ENCODE measurements around the gene TRIM14. TPM values are rescaled to one million over a fixed set of nuclear protein-coding genes. Genes with fewer than 3 reads are reported as not detected.

TRIM14 gene
- total RNA-seq, 1 experiment from 2014 or later: 11.9 TPM

GRCh38 chr9:98127226-98127625 lies 8.2 kb upstream of the TRIM14 start:
- no peak for ATAC-seq
- no peaks in the 10 kb centered on the region for H3K9me3 Mint-ChIP-seq
- no peak overlapping the region for H3K4me3 Mint-ChIP-seq
- no peak for DNase-seq (ENCODE audit: low spot score)
- TF ChIP-seq, protein P1, sequence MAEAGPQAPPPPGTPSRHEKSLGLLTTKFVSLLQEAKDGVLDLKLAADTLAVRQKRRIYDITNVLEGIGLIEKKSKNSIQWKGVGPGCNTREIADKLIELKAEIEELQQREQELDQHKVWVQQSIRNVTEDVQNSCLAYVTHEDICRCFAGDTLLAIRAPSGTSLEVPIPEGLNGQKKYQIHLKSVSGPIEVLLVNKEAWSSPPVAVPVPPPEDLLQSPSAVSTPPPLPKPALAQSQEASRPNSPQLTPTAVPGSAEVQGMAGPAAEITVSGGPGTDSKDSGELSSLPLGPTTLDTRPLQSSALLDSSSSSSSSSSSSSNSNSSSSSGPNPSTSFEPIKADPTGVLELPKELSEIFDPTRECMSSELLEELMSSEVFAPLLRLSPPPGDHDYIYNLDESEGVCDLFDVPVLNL (CRISPR knock-in tag; IDR thresholded peaks at IDR 0.05; ENCODE audit: borderline replicate concordance, low read depth): no peak
- no peak for TF ChIP-seq ZNF671 (CRISPR knock-in tag; IDR thresholded peaks at IDR 0.05)
- TF ChIP-seq USF1 (CRISPR knock-in tag; IDR thresholded peaks at IDR 0.05): no peak
- TF ChIP-seq ZNF317 (CRISPR knock-in tag; IDR thresholded peaks at IDR 0.05; ENCODE audit: borderline replicate concordance, low read depth): no peak
- TF ChIP-seq CREB1 (CRISPR knock-in tag; IDR thresholded peaks at IDR 0.05): no peak
- no peak for TF ChIP-seq TCF7 (CRISPR knock-in tag; IDR thresholded peaks at IDR 0.05; ENCODE audit: low read depth)
- TF ChIP-seq ELF4 (CRISPR knock-in tag; IDR thresholded peaks at IDR 0.05; ENCODE audit: low read depth): no peak
- no peak for TF ChIP-seq RORB (CRISPR knock-in tag; IDR thresholded peaks at IDR 0.05)
- TF ChIP-seq ZNF263 (CRISPR knock-in tag; IDR thresholded peaks at IDR 0.05; ENCODE audit: low read depth): no peak
- no peak for TF ChIP-seq RELA (CRISPR knock-in tag; IDR thresholded peaks at IDR 0.05; ENCODE audit: borderline replicate concordance)
- no peak for TF ChIP-seq SOX15 (CRISPR knock-in tag; IDR thresholded peaks at IDR 0.05)
- no peak for TF ChIP-seq CREM (CRISPR knock-in tag; IDR thresholded peaks at IDR 0.05)
- TF ChIP-seq, protein P2, sequence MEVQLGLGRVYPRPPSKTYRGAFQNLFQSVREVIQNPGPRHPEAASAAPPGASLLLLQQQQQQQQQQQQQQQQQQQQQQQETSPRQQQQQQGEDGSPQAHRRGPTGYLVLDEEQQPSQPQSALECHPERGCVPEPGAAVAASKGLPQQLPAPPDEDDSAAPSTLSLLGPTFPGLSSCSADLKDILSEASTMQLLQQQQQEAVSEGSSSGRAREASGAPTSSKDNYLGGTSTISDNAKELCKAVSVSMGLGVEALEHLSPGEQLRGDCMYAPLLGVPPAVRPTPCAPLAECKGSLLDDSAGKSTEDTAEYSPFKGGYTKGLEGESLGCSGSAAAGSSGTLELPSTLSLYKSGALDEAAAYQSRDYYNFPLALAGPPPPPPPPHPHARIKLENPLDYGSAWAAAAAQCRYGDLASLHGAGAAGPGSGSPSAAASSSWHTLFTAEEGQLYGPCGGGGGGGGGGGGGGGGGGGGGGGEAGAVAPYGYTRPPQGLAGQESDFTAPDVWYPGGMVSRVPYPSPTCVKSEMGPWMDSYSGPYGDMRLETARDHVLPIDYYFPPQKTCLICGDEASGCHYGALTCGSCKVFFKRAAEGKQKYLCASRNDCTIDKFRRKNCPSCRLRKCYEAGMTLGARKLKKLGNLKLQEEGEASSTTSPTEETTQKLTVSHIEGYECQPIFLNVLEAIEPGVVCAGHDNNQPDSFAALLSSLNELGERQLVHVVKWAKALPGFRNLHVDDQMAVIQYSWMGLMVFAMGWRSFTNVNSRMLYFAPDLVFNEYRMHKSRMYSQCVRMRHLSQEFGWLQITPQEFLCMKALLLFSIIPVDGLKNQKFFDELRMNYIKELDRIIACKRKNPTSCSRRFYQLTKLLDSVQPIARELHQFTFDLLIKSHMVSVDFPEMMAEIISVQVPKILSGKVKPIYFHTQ (CRISPR knock-in tag; IDR thresholded peaks at IDR 0.05): no peak
- ChIA-PET CTCF (interaction anchor here (0.6 kb wide), 1 partner anchor 237 kb away, joined by 4 read pairs; no protein-coding TSS in a partner anchor), POLR2A (no interaction called here)
- H3K27ac Mint-ChIP-seq: no peak overlapping the region
- H3K36me3 Mint-ChIP-seq: peaks cover 50% of the 10 kb centered on the region
- peaks cover 6% of the 10 kb centered on the region for H3K4me1 Mint-ChIP-seq
- no peaks in the 10 kb centered on the region for H3K27me3 Mint-ChIP-seq (ENCODE audit: low read depth)

DNA sequence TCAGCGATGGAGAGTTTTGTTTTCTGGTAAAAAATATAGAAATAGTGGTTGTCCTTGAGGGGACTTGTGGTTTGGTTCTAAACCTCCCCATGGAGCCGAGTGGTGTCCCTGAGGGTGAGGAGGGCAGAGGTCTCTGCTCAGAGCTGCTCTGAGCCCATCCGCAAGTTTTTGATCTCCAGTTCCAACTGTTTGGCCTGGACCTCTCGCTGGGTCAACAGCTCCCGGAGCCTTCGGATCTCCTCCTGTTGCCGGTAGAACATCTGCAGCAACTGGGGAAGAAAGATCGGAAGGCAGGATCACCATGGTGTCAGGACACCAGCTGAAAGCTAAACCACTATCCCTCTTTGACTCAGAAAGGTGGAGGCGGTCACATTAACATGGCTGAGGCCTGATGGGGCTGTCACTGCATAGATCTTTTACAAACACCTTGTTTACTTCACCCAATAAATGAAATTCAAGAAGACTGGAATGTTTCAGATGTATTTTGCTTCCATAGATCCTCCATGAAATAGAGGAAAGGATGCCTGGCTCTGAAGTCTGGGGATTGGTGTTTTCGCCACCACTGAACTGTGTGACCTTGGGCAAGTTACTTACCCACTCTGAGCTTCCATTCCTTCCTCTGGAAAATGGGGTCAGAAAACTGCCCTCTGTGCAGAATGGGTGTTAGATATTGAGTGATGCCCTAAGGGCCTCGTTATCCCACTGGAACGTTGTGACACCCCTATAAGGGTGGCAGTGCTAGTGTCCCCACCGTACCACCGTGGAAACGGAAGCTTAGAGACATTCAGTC lies 5.8 kb upstream of the TRIM14 start:
- Mint-ChIP-seq H3K27me3 (ENCODE audit: low read depth) (peaks cover 6% of the 10 kb centered on the region; the same call in 1 of the 2 replicates), H3K4me3 (no peak overlapping the region), H3K27ac (no peak overlapping the region), H3K4me1 (peaks cover 10% of the 10 kb centered on the region), H3K36me3 (peaks cover 33% of the 10 kb centered on the region), H3K9me3 (no peaks in the 10 kb centered on the region)
- no peak for ATAC-seq
- DNase-seq (ENCODE audit: low spot score): no peak
- ChIA-PET POLR2A (no interaction called here), CTCF (no interaction called here)
- TF ChIP-seq OVOL2 (CRISPR knock-in tag; IDR thresholded peaks at IDR 0.05; ENCODE audit: borderline replicate concordance) (no peak), CREM (CRISPR knock-in tag; IDR thresholded peaks at IDR 0.05) (no peak), NFATC4 (CRISPR knock-in tag; IDR thresholded peaks at IDR 0.05) (no peak), CBFB (CRISPR knock-in tag; IDR thresholded peaks at IDR 0.05; ENCODE audit: low read depth) (no peak), ESRRA (CRISPR knock-in tag; IDR thresholded peaks at IDR 0.05; ENCODE audit: borderline replicate concordance) (no peak), ZBTB21 (CRISPR knock-in tag; IDR thresholded peaks at IDR 0.05; ENCODE audit: borderline replicate concordance) (no peak), ZNF317 (CRISPR knock-in tag; IDR thresholded peaks at IDR 0.05; ENCODE audit: borderline replicate concordance, low read depth) (no peak), ATF2 (CRISPR knock-in tag; IDR thresholded peaks at IDR 0.05; ENCODE audit: borderline replicate concordance, low read depth) (no peak), ATF1 (CRISPR knock-in tag; IDR thresholded peaks at IDR 0.05) (no peak), ATF6 (CRISPR knock-in tag; IDR thresholded peaks at IDR 0.05) (no peak), FOXK1 (CRISPR knock-in tag; IDR thresholded peaks at IDR 0.05) (no peak), ETV6 (CRISPR knock-in tag; IDR thresholded peaks at IDR 0.05) (no peak), ZNF232 (CRISPR knock-in tag; IDR thresholded peaks at IDR 0.05) (no peak), CREB1 (CRISPR knock-in tag; IDR thresholded peaks at IDR 0.05) (no peak)
- TF ChIP-seq, protein P3, sequence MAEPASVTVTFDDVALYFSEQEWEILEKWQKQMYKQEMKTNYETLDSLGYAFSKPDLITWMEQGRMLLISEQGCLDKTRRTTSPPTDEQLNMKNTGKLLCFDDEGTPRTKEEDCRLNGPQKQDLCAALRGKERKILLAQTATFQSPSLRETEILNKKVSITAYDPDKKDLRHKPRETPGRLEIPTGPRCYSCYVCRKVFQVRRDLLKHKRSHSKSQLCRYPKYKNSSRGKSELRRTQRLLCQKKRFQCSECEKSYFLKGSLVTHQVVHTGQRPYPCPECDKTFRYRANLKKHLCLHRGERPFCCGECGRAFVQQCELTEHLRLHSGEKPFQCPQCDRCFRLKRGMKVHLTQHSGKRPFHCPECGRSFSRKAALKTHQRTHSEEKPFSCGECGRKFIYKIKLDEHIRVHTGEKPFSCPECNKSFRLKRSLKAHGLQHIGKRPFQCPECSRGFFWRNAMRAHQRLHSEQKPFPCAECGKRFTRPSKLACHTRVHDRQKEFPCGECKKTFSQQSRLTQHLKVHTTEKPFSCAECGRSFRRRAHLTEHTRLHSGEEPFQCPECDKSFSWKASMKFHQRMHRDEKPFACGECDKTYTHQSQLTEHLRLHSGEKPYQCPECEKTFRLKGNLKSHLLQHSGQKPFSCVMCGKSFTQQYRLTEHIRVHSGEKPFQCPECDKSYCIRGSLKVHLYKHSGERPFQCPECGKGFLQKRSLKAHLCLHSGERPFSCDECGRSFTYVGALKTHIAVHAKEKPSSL (CRISPR knock-in tag; conservative IDR thresholded peaks at IDR 0.05): no peak

Data from WTC11 (cell line).